NCI-H82 (cell line): ENCODE results near the gene ZNF761.
"Not testable (repeated sequence)": the region's sequence is repeated elsewhere in the genome, so short reads cannot be mapped to it uniquely, and the experiment has no call there.

Experiments used
- DNase-seq: peaks from one replicate; lab custom pipeline; 2025; lab: John Stamatoyannopoulos, UW

The ZNF761 gene

GRCh38 chr19:53460131-53460721 is 28.4 kb downstream of the ZNF761 start:
- DNase-seq: not testable (repeated sequence)

DNA sequence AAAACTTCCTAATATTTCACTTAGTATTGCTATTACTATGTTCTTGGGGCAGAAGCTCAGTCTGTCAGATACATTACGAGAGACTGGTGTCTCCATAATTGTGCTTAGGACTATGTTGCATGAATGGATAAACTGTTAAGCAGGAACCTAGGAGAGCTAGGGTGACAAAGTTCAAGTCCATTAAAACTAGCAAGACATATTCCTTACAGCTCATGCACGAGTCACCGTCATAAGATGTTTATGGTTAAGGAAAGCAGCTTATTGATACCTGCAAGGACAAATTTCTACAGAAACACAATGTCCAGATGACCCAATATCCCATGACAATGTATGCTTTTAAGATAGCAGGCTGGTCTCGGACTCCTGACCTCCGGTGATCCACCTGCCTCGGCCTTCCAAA is 30.1 kb downstream of the ZNF761 start:
- DNase-seq: no peak

DNA sequence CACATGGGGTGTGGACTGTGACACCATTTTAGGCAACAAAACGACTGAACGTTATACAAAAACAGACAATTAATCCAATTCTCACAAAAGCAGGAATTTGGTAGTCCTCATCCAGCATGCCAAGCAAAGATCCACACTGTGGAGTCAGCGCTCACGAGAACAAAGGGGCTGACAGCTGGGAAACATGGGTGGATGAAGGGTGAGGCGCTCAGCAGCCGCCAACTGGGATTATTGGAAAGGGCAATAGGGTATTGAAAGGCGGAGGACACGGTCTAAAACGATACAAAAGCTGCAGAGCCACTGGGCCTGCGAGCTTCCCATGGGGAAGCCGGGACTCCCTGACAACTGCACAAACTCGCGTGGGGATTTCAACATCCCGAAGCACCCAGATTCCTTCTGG is 31.1 kb downstream of the ZNF761 start:
- peak; percentile 2 for DNase-seq

GRCh38 chr19:53463263-53463662 is 31.5 kb downstream of the ZNF761 start:
- peak; percentile 12 for DNase-seq

DNA sequence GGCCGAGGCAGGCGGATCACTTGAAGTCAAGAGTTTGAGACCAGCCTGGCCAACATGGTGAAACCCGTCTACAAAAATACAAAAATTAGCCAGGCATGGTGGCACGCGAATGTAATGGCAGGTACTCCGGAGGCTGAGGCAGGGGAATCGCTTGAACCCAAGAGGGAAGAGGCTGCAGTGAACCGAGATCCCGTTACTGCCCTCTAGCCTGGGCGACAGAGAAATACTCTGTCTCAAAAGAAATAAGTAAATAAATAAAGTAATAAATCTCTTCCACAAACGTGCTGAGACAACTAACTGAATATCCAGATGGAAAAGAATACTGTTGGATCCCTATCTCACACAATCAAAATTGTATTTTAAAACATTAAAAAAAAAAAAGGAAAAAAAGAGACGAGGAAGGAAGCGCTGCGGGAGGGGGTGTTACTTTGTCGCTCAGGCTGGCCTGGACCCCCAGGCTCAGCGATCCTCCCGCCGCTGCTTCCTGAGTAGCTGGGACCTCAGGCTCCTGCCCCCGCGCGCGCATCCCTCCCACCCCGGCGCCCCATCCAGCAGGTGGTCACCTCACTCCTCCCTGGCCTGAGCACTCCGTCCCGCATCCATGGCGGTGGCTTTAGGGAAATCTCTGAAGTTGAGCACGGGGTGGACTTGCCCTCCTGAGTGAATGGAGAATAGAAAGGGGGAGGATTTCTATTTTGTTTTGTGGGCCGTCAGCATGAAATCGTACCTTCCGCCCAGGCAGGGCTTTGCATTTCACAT is 35.1 kb downstream of the ZNF761 start:
- DNase-seq: peak; percentile 26

DNA sequence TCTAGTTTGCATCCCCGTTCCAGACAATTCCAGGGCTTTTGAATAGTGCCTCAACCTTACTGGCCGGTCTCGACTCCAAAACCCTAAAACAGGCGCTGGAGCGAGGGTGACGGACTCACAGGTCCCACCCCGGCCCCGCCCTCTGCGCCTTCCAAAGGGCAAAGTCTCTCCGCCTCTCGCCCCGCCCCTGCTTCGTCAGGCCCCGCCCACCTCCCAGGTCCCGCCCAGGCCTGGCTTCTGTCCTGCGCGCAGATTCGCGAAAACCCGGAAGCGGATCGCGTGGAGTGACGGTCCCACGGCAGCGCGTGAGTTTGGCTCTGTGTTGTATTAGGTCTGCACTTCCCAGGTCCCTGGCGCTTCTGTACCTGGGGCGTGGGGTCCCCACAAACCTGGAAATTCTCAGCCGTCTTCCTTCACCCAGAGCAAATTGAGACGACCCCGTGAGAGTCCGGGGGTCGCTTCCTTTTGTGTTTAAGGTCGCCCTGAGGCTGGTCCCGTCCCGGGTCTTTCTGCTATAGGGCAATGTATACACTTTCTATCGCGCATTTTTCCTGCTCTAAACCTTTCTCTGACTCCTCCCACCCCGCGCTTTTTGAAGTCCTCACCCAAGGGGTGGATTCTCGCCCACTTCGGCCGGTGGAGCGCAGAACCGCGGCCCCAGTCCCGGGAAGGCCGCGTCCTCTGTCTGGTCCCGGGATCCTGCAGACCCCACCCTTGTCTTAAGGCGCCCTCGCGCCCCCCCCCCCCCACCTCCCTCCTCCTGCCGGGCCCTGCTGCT is 35.9 kb downstream of the ZNF761 start, which contains the start of gene ZNF813:
ZNF813 (plus strand) TSS at position 249 of the 778 bp plus-strand sequence. CDS start 16,090 bp downstream, outside the sequence.
- peak; percentile 91 for DNase-seq

DNA sequence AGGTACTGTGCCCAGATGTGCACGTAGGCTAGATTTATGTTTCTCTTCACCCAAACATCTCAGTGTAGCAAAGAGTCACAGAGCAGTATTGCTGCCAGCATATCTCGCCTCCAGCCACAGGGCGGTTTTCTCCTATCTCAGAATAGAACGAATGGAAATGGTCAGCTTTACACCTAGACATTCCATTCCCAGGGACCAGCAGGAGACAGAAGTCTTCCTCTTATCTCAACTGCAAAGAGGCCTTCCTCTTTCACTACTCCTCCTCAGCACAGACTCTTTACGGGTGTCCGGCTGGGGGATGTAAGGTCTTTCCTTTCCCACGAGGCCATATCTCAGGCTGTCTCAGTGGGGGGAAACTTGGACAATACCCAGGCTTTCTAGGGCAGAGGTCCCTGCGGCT is 36.8 kb downstream of the ZNF761 start:
- DNase-seq: not testable (repeated sequence)

DNA sequence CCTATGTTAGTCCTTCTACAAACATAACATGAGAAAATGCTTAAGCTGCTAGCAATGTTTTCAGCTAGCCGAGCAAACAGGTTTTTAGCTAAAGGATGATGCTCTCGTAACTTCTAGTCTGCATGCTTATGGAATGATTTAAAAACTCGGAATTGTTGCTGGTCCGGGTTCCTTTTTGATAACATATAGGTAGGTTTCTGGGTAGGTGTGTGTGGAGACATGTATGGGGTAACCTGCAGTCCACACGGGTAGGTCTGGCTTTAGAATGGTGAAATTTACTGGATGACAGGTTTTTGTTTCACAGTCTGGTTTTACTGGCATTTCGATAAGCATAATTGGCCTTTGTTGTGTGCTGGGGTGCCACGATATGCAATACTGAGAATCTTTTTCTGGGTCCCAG is 40.1 kb downstream of the ZNF761 start:
- DNase-seq: no peak

DNA sequence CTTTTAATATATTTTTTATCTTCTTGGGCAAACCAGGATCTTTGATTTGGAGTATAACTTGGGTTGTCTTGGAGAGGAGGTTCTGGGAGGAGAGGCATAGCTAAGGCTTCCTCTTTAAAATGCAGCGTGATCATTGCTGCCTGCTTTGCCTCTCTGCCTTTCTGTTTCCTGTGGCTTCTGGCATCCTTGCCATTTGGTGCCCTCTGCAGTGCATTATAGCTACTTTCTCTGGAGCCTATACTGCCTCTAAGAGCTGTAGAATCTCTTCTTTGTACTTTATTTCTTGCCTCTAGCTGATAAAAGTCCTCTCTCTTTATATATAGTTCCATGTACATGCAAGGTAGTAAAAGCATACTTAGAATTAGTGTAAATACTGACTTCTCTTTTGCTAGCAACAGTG is 43.0 kb downstream of the ZNF761 start:
- DNase-seq: not testable (repeated sequence)

DNA sequence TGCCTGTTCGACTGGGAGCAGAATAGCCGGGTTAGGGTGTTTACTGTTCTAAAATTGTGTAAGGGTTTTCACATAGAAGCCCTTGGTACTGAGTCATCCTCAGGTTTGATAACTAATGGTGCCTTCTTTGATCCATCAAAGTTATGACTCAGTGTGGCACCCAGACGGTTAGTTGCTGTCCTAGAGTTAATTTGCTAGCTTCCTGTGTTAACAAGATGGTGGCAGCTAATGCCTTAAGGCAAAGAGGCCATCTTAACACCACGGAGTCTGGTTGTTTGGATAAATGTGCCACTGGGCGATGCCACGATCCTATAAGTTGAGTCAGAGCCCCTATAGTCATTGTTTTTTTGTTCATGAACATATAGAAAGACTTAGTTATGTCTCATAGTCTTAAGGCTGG is 43.7 kb downstream of the ZNF761 start:
- not testable (repeated sequence) for DNase-seq

GRCh38 chr19:53483751-53484150 is 52.0 kb downstream of the ZNF761 start:
- not testable (repeated sequence) for DNase-seq

- DNase-seq: no peak
Observed at GRCh38 chr19:53485046-53486004, 53.5 kb downstream of the ZNF761 start.

DNA sequence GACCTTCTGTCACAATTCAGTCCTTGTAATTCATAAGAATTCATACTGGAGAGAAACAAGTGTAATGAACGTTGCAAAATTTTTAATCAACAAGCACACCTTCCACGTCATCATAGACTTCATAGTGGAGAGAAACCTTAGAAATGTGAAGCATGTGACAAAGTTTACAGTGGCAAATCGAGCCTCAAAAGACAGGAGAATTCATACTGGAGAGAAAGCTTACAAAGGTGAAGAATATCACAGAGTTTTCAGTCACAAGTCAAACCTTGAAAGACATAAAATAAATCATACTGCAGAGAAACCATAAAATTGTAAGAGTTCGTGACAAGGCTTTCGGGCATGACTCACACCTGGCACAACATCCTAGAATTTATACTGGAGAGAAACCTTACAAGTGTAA is 60.4 kb downstream of the ZNF761 start:
- no peak for DNase-seq

- DNase-seq: peak; percentile 29
Observed at GRCh38 chr19:53497311-53498023, 65.7 kb downstream of the ZNF761 start.

- peak; percentile 40 for DNase-seq
Observed at GRCh38 chr19:53498024-53498395, 66.2 kb downstream of the ZNF761 start.

DNA sequence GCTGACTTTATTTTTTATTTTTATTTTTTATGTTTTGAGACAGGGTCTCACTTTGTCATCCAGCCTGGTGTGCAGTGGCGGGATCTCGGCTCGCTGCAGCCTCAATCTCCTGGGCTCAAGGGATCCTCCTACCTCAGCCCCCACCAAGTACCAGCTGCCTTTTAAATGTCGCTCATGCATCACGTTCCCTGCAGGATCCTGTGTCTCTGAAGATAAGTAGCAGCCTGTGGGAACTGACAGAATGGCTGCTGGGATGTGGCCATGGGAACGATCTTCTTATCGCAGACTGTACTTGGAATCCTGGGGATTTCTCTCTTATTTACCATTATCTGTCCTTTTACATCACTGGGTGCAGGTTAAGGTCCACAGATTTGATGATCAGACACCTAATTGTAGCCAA is 71.4 kb downstream of the ZNF761 start:
- DNase-seq: peak; percentile 5

- not testable (repeated sequence) for DNase-seq
Observed at GRCh38 chr19:53503671-53504364, 72.0 kb downstream of the ZNF761 start.

- peak; percentile 55 for DNase-seq
Observed at GRCh38 chr19:53504365-53504703, 72.5 kb downstream of the ZNF761 start.

GRCh38 chr19:53504885-53505284 is 73.1 kb downstream of the ZNF761 start:
- DNase-seq: peak; percentile 12

DNA sequence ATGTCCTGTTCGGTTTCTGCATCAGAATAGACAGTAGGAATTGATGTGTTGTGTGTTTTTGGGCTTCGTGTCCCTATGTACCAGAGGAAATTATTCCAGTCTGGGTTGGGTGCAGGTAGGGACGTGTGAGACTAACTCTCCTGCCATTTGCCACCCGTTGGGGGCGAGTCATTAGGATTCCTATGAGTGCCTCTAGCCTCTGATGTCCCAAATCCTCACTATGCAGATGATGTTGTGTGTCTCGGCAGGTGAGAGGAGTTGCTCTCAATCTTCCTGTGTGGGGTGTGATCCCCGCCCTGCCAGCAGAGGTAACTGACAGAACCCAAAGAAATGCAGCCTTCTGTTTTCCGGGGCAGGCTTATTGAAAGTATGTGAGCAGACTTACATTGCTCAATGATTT is 74.9 kb downstream of the ZNF761 start:
- DNase-seq: no peak
